NCI-H526 (cell line): ENCODE results near the gene THAP3.

Source experiments
- DNase-seq, 2 experiments: peaks; one replicate each; lab custom pipeline; 2025; lab: John Stamatoyannopoulos, UW

The THAP3 gene

GRCh38 chr1:6674771-6675170 is 50.1 kb downstream of the THAP3 start:
- no peak for DNase-seq

GRCh38 chr1:6675941-6676340 is 51.3 kb downstream of the THAP3 start:
- DNase-seq = no peak
